ENCODE data around the gene INHBA.

Gene INHBA

DNA sequence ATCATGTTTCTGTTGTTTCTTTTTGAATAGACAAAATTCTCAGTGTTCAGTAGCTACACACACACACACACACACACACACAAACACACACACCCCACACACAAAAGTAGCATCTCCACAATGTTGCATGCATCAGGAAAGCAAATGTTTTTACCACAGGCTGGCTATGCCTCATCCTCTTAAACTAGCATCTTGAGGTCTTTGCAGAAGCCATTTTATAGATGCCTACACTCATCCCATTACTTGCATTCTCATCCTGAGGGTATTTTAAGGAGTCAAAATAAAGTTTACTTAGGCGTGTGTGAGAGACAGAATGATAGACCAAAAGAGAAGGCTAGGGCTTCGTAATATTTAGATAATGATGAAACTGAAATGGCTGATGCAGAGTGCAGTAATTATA, 7.9 kb upstream of the INHBA start:
- DNase-seq, result no peak

DNA sequence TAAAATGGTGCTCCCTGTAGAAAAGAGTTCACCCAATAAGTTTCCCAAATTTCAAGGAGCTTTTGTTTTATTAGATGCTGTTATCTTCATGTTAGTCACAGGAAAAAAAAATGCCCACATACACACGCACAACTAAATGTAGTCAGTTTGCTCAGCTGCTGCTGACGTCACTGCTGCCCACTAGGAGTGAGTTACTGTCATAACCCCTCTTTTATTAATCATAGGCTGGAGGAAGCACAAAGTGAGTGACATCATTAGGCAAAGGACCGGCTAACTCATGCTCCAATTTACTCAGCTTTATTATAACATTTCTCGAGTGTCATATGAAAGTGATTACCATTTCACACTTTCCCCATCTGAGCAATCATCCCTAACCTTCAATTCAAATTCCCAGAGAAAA, 6.7 kb upstream of the INHBA start:
- no peak for DNase-seq

DNA sequence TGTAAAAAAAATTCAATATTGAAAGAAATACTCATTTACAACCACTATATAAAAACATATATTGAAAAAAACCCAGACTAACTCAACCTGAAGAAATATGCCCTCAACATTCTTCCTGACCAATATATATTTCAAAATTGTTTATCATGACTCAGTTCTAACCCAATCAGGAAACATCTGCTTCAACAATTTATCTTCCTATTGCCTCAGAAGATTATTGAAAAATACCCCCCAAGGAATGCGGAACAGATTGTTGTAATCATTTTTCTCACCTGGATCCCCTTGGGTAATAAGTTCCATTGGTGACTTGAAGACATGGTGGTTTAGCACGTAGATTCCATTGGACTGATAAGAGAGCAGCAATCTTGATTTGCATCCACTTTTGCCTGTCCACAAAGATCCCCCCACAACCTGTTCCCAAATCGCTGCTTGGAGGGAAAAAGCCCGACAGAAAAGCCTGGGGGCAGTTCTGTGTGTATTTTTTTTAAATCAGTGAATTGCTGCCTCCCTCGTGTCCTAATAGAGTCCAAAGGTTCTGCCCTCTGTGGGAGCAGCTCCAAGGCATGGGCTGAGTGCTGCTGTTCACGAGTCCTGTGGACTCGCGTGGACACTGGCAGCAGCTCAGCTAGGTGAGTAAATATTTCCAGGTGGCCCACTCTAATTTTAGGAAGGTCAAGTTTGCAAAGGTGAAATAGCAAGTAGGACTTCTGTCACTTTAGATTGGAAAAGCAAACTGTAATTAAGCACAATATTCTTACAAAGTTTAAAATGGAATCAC, 5.9 kb upstream of the INHBA start:
- DNase-seq, result no peak

GRCh38 chr7:41706228-41706930, 3.5 kb upstream of the INHBA start:
- no peak for DNase-seq

GRCh38 chr7:41705109-41705901, 2.4 kb upstream of the INHBA start:
- DNase-seq, result peak; percentile 67

DNA sequence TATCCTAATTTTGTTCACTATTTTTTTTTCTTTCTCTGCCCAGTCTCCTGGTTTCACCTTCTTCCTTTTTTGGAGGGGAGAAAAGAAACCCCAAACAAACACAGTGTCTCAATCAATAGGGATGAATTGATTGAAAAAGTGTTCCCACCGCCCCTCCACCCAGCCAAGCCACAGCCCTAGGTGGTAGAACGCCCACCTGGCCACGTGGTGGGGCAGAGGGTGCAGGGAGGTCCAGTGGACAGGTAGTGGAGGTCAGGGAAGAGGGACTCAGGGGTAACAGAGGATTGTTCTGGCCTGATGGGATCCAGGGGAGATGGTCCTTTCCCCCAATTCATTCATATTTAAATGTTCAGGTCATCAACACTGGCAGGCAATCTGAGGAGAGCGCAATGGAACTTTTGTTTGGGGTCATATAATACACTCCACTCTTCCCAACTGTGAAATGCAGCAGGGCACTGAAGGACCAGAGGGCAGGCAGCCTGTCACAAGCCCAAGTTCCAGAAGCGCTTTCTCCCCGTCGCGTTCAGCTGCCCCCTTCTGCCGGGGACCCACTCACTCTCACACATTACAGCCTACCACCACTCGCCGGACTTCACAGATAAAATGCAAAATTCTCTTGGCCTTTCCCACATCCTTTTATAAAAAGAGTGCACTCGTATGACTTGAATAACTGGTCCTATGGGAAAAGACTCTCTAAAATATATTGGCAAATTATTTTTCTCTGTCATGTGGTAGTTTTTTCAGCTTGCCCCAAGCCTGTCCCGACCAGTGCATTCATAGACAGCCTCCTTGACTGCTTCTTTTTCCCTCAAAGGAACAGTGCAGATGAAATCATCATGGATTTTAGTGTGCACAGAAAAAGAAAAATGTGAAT, 1.6 kb downstream of the INHBA start:
- no peak for DNase-seq

DNA sequence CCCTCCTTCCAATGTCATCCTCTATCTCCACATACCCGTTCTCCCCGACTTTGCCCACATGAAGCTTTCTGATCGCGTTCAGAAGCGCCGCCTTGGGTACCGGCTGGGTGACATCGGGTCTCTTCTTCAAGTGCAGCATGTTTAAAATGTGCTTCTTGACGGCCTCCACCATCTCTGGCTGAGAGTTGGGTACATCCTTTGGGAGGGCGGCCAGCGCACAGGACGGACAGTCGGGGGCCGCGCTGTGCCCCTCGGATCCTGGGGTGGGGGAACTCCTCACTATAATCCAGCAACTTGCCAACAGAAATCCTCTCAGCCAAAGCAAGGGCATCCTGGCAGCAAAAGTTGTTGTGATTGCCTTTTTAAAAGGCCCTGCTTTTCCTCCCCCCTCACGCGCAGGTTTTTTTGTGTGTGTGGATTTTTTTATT, 2.8 kb downstream of the INHBA start:
- no peak for DNase-seq

DNA sequence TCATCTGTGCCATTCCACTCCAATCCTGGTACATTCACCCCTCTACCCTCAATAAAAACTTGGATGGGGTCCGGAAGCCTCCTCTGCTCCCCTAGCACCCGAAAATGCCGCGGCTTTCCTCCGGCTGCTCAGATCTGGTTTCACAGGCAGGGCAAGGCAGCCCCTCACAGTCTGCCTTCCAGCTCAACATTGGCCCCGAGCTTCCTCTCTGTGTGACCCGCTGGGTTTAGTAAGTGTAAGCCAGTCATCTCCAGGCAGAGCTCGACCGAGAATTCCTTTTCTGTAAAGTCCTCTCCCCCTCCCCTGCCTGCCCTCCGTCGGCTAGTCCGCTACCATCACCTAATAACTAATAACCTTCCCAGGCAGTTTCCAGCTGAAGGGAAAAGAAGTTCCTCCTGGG, 3.4 kb downstream of the INHBA start:
- no peak for DNase-seq

DNA sequence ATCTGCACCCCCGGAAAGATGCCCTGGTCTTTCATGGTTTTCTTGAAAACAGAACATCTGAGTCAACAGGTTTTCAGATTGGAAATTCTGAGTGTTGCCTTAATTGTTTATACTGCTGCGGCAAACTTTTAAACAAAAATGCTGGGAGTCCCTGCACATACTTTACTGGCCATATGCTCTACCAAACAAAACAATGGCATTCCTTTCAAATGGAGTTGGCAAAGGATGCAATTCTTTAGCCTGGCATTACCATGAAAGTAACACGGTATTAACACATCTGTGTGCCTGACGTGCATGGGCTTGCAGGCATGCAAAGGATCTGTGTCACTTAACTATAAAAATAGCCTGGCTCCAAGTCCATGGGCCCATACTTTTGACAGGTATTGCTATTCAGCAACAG, 4.2 kb downstream of the INHBA start:
- DNase-seq, result no peak

- no peak for DNase-seq
These were observed 4.8 kb downstream of the INHBA start for GRCh38 chr7:41698114-41698513.

DNA sequence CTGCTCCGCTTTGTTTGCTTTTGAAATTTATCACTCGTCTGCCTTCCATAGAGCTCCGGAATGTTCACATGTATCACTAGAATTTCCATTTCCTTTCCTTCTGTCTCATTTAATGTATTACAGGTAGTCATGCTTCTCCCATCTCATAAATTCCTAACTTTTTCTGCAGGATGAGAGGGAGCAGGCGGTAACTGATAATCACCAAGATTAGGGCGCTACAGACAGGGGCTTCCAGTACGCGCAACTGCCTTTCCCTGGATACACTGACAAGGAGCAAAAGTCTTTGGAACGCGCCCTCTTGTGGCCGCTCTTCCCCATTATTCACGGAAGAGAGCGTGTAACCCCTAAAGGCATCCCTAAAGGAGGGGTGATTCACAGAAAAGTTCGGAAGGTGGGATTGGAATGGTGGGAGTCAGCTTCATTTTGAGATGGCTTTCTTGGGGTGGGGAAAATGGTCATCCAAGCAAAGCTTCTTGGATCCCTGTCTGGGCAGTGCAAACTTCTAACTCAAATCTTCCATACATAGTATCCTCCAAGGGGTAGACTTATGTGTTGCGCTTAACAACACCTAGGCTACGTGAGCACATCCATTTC, 6.5 kb downstream of the INHBA start:
- DNase-seq, result no peak

DNA sequence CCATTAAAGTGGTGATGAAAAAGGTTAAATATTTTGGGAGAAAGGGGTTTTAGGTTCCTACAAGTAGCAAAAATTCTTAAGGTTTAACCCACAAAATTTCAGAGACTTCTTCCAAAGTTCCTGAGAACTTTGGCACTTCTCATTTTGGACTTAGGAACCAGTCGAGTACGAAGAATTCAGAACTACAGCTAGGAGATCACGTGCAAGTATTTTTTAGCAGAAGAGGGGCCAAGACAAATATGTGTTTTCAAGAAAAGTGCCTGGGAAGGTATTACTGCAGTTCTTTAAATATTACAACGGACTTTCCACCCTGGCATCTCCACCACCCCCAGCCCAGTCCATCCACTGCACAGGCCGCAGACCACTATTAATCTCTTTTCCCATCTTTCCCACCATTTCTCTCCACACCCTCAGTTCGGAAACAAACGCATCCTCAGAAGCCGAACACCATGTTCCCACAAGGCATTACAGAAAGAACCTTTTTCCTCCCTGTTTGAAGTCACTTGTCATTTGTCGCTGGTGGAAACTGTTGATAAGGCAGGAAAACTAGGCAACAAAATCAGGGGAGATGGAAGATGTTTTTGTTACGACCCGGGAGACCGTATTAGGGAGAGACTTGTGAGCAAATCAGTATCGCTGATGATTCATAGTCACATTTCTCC, 7.1 kb downstream of the INHBA start:
- DNase-seq, result no peak

- DNase-seq, result no peak
These were observed 8.4 kb downstream of the INHBA start for GRCh38 chr7:41694495-41694894.

DNA sequence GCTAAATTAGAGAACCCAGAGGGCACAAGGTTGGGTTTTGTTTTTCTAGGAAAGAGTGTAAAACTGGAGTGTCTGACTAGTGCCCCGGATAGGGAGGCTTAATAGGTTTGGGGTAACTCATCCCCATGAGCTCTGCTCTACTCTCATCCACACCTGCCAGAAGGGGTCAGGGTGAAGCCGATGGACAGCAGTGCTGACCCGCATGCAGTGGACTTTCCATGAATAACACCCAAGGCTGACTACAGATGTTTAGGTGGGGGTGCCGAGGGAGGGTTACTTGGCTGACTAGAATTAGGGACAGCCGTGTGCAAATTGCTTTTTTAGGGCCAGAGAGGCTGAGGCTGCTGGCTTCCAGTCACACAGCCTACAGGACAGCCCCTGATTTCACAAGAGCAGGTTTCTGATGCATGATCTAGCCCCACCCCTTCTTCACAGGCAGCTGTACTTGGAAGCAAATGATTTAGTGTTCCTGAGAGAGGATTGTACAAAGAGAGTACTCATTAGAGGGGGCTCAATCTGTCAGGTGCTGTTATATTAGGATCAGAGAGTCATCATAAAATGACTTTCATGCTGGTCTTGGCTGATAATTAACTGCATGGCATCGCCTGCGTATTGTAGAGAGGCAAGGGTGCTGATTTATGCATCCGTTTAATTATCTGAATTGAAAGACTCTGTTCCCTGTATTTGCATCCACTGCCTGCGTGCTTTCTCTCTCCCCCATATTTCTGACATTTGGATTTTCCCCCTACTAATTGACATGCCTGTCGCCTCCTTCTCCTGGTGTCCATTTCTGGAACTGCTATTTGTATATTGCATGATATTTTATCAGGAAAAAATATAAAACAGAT, 9.5 kb downstream of the INHBA start:
- DNase-seq, result no peak

DNA sequence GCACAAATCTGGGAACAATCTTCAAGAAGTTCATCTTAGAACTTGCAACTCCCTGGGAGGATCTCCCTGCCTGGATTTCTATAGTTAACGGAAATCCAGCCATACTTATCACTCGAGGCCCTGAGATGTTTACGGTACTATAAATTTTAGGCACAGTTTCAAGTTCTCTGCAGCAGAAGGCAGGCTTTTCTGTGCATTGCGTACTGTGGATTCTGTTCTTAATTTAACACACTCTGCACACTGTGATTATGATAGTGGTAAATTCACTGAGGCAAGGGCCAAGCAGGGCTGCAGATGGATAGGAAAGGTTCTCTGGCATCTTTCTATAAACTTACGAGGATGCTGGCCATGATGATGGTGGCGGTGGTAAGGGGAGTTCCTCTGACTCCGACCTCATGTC, 10.6 kb downstream of the INHBA start:
- no peak for DNase-seq

- no peak for DNase-seq
These were observed 11.4 kb downstream of the INHBA start for GRCh38 chr7:41691286-41692190.

- no peak for DNase-seq
These were observed 13.1 kb downstream of the INHBA start for GRCh38 chr7:41689815-41690214.

GRCh38 chr7:41688906-41689305, 14.0 kb downstream of the INHBA start:
- no peak for DNase-seq

DNA sequence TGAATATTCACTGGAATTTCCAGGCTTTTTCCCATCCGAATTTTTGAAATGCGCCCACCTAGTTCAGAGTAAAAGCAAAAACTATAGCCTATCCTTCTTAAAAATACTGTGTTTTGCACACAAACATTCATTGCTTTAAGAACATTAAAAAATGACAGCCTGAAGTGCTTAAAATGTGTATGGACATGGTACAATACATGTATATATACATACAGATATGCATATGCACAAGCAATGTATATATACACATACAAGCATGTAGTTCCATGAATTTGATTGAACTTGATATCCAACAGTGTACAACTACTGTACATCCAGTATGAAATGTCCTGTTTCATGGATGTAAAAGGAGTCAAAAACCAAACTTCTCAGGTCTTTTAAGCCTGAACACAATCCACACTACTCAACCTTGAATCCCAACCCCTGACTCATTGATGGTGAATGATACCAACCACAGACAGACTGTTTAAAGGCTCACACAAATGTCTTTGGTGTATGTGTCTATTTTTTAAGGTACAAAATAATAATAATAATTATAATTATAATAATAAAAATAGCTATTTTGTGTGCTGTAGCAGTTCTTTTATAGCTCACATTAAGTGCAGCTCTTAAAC, 14.8 kb downstream of the INHBA start:
- DNase-seq, result no peak

All from DMS79 treated with DMSO at 0.1 percent for 48 hours (cell line).